HG02885 (cell line): ENCODE measurements around the gene EDN2.
A peak's percentile ranks its signal among the peaks of the same experiment; 100 is the strongest.

Source experiments
- ATAC-seq: cut with Tn5 transposase; IDR thresholded peaks from one replicate; pipeline ENCODE4 v1.9.1; 2021; ENCODE audit warnings: mild to moderate bottlenecking; ENCODE audit not compliant: unreplicated experiment, poor library complexity

Gene EDN2

DNA sequence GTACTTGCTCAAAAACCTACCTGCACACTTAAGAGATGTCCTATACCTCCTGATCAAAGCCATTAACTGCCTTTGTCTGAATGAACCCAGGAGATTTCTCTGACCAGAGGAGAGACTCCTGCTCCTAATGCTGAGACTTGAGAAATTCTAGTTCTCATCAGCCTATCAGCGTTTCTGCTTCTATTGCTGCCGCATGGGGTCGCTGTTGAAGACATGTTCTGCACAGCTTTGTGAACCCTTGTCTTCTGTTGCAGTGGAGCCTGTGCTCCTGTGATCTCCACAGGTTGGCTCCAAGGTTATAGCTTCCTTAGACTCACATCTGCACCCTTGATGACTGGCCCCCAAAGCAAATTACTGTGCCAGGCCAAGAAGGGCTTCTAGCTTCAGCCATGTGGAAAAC, 40.2 kb downstream of the EDN2 start:
- no peak for ATAC-seq

DNA sequence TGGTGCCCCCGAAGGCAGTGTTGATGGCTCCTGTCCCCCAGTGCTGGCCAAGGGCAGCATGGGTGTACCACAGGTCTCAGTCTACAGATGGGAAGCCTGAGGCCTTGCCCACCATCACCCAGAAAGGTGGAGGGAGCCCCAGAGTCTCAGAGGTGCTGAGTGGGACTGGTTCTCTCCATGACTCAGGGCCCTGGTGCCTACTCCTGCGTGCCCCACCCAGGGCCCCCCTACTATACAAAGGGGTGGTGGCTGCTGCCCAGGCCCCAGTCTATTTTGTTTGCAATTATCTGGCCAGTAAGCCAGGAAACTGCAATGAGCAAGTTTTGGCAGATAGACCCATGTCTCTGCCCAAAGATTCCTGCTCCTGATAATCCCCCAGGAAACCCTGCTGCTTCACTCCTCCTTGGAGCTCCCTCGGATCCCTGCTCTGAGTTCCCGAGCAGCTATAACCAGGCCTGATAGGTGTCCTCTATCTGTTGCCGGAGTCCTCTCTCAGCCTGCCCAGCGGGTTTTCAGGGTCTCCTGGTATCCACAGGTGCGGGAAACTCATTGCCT, 41.7 kb downstream of the EDN2 start:
- no peak for ATAC-seq

DNA sequence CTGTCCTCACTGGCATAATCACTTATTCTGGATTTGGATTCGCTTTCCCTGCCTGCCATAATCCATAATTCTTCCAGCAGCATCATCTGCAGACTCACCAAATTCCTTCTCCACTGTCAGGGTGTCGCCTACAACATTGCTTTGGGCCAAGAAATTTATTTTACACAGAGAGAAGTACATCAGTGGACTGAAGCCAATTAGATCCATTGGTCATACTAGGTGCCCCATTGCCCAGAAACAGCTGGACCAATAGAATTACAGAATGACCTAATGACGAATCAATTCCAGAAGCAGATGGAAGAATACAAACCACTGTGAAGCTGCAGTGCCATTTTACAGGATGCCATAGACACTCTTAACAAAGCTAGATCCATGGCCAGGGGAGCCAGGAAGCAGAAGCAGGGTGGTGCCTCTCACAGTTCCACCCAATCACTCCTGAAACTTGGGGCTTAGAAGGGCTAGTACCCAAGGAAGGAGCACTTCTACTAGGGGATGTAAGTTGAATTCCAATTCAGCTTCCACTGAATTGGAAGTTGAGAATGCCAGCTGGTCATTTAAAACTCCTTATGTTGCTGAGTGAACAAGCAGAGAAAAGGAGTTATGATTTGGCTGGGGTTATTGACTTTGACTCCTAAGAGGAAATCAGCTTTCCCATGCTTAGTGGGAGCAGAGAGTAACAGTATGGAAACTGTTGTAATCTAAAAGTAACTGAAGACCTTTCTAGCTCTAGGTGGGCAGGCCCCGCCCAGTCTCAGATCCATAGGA, 44.0 kb downstream of the EDN2 start:
- ATAC-seq, result no peak

DNA sequence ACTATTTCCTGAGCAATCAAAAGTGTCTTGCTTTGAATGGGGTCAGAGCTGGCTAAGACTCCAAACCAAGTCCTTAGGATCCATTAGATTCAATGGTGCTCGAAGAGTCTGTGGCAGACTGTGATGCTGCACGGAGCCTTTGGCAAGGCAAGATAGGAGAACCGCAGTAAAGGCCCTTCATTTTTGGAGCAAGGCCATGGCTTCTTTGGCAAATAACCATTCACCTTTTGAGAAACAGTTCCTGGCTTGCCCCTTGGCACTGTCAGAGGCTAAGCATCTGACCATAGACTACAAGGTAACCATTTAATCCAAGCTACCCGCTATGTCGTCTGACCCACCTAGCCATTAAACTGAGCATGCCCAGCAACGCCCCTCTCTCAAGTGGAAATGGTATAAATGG, 45.2 kb downstream of the EDN2 start:
- ATAC-seq, result no peak

DNA sequence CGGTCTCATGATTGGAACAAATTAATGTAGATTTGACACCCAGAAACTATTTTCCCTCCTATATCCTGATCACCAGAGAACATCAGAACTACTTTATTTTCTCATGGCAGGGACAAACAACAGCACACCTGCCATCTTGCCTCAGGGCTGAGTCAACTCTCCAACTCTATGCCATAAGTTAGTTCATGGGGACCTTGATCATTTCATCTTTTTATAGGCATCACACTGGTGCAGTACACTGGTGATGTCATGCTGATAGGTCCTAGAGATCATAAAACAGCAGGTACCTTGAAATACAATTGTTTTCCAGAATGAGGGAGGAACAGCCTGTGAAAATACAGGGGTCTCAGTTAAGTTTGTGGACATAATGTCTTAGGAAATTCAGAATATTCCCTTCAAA, 45.8 kb downstream of the EDN2 start:
- no peak for ATAC-seq

DNA sequence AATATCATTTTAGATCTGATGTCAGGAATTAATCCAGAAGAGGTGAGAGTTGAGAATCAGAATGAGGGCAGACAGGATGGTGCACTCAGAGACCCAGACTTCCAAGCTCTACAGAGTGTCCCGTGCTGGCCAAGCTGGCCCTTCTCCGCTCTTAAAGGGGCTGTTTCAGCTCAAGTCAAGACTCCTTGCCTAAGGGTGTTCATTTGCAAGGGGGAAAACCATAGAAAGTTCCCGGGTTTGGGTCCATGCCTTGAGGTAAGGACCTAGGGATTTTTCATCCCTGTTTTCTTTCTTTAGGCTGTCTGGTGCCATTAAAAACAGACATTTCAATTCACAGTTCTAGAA, 47.5 kb downstream of the EDN2 start:
- ATAC-seq, result no peak

DNA sequence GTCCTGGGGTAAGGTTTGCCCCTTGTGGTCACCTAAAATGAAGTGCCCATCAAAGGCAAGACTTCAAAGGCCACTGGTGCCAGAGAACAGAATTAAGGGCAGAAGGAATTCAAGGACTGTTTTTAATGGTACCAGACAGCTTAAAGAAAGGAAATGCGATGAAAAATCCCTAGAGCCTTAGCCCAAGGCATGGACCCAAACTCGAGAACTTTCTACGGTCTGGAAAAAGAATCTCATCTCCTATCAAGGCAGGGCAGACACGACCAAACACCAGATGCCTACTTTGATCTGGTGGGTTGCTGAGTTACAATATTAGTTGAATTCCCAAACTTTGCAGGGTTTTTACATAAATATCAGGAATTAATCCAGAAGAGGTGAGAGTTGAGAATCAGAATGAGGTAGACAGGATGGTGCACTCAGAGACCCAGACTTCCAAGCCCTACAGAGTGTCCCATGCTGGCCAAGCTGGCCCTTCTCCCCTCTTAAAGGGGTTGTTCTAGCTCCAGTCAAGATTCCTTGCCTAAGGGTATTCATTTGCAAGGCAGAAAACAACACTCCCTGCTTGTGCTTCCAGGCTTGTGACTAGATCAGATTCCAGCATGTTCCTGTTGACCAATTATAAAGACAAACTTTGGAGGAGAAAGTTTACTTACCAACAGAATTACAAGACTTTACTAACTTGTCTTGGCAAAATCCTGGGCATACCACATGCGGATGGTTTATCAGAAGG, 48.0 kb downstream of the EDN2 start:
- ATAC-seq, result no peak

DNA sequence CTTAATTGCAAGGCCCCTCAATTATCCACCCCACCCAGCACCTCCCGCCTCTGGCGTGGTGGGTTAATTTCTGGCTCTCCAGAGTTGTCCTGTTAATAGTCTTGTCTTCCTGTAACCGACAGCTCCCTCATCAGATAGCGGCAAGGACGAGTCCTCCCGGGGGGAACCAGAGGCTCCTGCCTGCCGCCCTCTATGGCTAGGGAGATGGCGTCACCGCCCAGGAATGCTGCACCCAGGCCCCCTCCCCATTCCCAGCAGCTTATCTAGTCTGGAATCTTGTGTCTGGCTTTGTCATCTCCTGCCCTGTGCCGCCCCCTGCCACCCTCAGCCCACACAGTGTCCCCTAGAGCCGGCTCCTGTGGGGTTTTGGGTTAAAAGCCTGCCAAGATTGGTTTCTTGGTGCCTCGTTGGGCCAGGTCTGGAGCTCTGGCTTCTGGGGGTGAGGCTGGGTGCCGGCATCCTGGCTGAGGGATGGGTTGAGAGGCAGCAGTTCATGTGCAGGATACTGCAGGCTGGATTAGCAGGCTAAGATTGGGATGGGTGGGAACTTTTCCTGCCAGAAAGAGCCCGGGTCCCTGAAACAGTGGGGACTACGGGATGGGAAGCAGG, 48.8 kb downstream of the EDN2 start:
- no peak for ATAC-seq

DNA sequence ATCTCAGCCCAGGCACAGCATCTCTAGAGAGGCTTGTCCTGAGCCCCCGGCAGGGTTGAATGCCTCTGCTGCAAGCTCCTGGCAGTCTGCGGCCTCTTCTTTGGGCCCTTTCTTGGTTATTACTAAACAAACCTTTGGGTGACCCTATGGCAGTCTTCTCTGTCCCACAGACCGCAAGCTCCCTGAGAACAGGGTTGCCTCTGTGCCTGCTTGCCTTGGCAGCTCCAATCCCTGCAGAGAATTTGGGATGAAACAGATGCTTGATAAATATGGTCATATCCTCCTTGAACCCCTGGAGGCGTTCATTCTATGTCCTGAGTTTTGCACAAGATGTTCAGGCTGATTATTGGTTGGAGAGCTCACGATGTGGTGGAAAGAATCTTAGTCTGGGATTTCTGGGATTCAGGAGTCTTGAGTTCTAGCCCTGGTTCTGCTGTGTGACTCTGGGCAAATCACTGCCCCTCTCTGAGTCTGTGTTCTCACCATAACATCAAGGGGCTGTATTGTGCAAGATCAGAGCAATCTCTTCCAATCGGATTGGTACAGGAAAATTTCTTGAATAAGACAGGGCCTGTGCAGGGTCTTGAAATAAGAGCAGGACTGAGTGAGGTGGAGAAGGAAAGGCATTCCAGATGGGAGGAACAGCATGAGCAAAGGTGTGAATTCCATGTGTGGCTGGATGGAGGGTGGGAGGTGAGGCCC, 49.6 kb downstream of the EDN2 start:
- ATAC-seq, result no peak

DNA sequence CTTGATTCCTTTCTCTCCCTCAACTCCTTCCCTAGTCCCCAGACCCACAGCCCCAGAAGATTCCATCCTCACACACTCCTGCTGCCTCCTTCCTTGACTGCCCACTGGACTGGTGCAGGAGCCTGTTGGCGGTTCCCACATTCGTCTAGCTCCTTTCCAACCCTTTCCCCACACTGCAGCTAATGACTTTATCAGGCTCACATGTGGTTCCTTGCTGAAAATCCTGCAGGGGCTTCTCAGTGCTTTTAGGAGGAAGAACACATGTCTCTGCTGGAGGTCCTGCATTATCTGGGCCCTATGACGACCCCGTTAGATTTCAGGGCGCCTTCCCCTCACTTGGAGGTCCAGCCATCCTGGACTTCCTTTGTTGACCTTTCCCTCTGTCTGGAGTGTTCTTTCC, 50.2 kb downstream of the EDN2 start:
- ATAC-seq, result no peak

DNA sequence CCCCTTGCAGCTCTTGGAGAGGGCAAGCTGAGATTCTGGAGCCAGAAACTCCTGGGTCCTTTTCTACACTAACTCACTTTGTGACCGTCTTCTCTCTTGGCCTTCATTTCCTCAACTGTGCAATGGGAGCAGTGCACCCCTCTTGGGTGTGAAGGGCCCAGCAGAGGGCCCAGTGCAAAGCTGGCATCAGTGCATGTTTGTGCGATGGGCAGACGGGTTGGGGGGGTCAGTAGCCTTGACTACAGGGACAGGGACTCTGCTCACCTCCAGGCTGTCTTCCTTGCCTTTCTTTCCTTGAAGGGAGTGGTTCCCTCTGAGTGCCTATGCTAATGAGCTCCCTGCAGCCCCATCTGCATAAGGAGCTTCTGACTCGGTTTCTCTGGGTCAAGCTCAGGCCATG, 51.0 kb downstream of the EDN2 start:
- no peak for ATAC-seq

DNA sequence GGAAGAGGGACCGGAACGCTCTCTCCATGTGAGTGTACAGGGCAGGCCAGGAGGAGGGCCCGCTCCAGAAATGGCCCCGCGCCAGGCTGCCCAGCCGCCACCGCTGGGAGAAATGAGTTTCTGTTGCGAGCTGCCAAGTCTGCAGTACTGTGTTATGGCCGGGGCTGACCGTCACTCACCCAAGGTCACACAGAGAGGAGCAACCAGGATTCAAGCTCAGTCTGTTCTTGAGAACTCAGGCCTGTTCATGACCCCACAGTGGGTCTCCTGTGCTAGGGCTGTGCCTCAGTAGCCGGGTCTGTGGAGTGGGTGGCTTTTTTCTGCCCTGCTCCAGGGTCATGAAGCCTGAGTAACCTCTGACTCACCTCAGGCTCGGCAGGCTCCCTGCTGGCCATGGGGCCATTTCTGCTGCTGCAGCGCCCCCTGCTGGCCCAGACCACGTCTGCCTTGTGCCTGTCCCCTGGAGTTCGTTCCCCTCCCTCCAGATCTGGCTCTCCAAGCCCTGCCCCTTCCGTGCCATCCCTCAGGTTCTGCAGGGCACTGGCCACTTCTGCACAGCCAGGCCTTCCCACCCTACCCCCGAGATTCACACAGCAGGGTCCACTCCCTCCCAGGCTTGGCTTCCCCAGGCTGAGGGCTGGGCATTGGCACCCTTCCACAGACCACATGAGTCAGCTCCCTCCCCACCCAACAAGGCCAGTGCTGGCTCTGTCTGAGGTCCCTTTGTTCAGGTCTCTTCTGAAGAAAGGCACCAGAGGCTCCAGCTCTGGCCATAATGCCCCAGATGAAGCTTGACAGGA, 51.8 kb downstream of the EDN2 start:
- ATAC-seq, result peak; percentile 46

DNA sequence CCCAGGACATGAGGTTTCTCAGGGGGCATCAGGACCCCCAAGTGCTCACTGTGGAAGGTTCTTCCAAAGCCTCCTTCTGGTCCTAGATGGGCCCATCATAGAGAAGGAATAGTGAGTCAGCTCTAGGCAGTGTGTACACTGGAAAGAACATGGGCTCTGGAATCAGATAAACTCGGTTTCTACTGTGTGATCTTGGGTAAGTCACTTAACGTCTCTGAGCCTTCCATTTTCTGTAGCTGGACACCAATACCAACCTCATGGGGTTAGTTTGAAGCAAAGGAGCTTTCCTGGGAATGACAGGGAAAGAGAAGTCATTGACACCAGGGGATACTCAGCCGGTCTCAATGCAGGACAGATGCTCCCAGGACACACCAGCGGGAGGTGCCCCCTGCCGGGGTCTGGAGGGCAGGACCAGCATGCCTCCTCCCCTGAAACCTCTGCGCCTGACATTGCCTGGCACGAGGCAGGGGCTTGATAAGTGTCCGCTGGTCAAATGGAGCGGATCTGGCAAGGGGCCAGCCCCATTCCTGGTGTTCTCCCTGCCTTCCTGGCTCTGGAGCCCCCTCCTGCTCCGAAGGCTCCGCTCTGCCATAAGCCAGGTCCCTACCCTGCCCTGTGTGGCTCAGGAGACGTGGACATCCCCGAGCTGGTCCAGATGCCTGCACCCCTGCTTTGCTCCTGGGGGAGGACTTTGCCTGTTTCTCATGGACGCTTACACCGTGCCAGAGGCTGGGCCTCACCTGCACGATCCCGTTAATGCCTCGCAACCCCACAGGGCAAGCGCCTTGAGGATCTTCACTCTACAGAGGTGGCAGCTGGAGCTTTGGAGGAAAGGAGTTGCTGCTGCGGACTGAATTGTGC, 52.8 kb downstream of the EDN2 start:
- ATAC-seq, result no peak

DNA sequence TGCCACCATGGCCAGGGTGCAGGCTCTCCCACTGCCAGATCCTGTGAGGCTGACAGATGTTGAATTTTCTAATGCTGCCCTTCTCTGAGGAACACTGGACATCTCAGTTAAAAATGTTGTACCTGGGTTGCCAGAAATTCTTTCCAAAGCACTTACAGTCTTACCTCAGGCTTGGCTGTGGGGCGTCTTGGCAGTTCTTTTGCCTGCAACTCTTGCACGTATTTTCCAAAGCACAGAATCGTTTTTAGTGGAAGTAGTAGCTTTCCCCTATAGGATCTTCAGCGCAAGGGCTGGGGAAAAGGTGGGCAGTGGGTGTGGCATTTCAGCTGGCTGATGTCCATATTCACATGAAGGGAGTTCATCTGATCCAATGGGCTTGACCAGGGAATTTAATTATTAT, 53.9 kb downstream of the EDN2 start:
- no peak for ATAC-seq

DNA sequence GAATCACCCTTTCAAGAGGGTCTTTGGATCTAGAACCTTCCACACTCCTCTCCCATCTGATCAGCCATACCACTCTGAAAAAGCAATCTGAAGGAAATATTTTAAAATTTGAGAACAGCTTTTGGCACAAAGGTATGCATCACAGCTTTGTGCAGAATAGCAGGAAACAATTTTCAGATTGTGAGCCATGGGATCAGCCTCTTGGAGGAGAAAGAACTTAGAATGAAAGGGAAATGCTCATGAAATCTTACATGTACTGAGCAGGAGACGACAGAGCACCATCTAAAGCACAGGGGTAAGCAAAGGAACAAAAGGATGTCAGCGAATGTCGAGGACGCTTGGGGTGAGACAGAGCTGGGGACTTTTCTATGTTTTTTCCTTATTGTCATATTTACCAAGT, 54.4 kb downstream of the EDN2 start:
- no peak for ATAC-seq

DNA sequence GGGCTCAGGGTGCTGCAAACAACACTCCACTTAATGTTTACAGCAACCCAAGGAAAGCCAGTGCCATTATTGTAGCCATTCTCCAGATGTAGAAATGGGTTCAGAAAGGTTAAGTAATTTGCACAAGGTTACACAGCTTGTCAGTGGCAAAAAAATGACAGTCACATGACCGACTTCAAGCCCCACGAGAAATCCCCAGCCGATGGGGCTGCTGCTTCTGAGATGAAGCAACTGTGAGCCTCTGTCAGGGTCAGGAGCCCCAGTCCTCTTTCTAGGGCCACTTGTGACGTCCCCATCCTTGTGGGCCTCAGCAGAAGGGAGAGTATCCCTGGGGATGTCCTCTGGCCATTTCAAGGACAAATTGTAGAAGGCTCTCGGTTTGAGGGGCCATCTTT, 54.8 kb downstream of the EDN2 start:
- no peak for ATAC-seq
